GM18520 (cell line): ENCODE results near the gene TOM1L2.
"Not testable (repeated sequence)": the region's sequence is repeated elsewhere in the genome, so short reads cannot be mapped to it uniquely, and the experiment has no call there.

ENCODE experiments used
- ATAC-seq: cut with Tn5 transposase; IDR thresholded peaks from one replicate; pipeline ENCODE4 v1.9.1; 2021; ENCODE audit not compliant: unreplicated experiment

Gene TOM1L2

DNA sequence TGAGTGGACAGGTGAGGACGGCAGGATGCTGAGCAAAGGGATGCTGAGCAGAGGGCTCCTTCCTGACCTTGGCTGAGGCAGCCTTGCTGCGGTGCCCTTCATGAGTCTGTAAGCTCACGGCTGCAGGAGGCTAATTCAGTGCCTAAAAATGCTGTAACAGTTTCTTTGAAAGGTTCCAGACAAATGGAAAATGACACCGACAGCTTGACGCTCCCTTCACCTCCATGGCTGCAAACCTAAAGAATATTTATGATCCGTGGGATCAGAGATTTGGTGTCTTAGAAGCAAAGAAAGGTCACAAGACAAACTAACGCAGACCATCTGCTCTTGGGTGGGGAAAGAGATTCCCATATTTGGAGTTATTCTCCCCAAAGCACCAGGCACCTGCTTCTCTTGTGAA is 28.0 kb downstream of the TOM1L2 start:
- no peak for ATAC-seq

GRCh38 chr17:17943281-17943984 is 28.8 kb downstream of the TOM1L2 start:
- no peak for ATAC-seq

DNA sequence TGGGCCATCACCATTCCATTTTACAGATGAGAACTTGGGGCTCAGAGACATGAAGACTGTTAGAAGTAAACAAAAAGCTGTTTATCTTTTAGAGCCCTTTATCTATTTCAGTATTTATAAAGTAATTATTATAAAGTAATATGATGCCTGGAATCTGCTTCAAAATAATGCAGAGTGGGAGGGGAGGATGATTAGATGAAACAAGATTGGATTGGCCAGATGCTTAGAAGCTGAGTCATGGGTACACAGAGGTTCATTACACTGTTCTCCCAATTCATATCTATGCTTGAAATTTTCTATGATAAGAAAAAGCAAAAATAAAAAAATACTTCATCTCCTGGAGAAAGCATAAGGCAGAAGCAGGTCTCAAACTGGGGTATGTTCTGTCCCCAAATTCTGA is 29.4 kb downstream of the TOM1L2 start:
- no peak for ATAC-seq

GRCh38 chr17:17941015-17941414 is 31.2 kb downstream of the TOM1L2 start:
- no peak for ATAC-seq

- no peak for ATAC-seq
These were observed 31.7 kb downstream of the TOM1L2 start for GRCh38 chr17:17940441-17940911.

DNA sequence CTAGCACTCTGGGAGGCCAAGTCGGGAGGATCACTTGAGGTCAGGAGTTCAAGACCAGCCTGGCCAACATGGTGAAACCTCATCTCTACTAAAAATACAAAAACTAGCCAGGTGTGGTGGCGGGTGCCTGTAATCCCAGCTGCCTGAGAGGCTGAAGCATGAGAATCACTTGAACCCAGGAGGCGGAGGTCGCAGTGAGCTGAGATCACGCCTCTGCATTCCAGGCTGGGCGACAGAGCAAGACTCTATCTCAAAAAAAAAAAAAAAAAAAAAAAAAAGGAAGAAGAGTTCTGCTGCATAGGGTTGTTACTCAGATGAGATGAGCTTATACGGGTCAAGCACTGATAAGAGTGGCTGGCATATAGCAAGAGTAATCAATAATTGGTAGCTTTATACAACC is 32.3 kb downstream of the TOM1L2 start:
- ATAC-seq = not testable (repeated sequence)

GRCh38 chr17:17938388-17939107 is 33.7 kb downstream of the TOM1L2 start:
- no peak for ATAC-seq

- ATAC-seq = no peak
These were observed 34.2 kb downstream of the TOM1L2 start for GRCh38 chr17:17937958-17938357.

DNA sequence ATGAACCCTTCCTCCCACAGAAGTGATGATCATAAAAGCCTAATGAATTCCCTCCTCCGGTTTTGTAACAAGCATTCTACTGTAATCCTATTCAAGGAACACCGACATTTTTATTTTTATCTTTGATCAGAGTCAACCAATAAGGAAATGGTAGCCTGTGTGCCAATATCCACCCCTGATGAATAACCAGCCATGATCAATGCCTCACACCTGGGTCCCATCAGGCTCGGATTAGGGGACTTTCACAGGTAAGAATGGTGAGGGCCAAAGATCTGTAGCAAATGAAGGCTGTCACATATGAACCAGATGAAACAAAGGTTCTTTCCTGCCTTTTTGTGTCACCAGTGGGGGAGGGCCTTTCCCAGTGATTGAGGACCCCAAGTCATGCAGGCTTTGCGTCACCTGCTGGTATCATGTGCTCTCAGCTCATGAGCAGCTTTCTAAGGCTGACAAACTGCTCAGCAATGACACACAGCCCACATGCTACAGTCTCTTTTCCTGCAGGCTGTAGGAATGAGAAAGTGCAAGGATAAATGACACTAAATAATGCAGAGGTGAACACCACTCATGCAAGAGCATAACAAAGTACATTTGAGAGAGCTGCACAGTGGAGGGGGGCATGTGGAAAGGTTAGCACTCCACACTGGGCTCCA is 34.9 kb downstream of the TOM1L2 start:
- no peak for ATAC-seq

- no peak for ATAC-seq
These were observed 36.6 kb downstream of the TOM1L2 start for GRCh38 chr17:17935321-17936271.

DNA sequence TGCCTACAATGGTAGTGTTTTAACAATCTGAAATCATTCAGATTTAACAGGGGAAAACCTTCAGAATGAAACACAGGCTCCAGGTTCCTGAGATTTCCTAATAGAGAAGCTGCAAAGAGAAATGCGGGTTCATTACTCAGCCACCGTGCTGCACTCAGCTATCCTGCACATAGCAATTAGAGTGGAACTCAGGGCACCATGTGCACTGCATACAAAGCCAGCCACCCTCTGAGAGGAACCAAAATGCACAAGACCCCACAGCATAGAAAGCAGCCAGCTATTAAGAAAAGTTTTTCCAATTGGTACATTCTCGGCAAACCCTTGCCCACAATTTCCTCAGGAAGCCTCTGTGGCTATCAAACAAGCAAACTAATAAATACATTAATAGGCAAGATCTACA is 37.4 kb downstream of the TOM1L2 start:
- no peak for ATAC-seq

GRCh38 chr17:17934214-17934613 is 38.0 kb downstream of the TOM1L2 start:
- no peak for ATAC-seq

- no peak for ATAC-seq
These were observed 38.4 kb downstream of the TOM1L2 start for GRCh38 chr17:17933775-17934174.

- no peak for ATAC-seq
These were observed 41.0 kb downstream of the TOM1L2 start for GRCh38 chr17:17931159-17931558.

- no peak for ATAC-seq
These were observed 41.5 kb downstream of the TOM1L2 start for GRCh38 chr17:17930674-17931073.

GRCh38 chr17:17929655-17930380 is 42.4 kb downstream of the TOM1L2 start:
- ATAC-seq = no peak

- ATAC-seq = no peak
These were observed 43.6 kb downstream of the TOM1L2 start for GRCh38 chr17:17928398-17929287.

DNA sequence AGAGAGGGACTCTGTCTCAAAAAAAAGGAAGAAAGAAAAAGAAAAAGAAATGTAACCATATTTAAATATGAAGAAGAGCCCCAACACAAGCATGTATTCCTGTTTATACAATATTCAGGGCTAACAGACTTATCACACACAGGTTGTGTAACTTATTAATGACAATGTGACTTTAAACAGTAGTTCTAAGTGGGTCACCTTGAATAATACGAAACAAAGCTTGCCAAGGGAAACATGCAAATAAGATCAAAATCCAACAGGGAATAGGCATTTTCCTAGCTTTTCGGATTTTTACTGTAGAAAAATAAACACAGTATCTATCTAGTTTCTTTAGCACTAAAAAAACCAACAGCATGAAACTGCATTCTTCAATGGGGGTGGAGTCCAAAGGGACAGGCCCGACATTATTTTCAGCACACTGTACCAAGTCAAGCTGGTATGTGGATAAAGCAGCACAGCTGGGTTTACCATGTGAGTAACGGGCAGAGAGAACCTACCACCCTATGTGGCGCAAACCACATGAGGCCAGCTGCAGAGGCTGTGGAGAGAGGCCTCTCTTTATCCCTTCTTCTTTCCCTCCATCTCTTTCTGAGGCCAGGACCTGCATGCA is 45.3 kb downstream of the TOM1L2 start:
- ATAC-seq = no peak

DNA sequence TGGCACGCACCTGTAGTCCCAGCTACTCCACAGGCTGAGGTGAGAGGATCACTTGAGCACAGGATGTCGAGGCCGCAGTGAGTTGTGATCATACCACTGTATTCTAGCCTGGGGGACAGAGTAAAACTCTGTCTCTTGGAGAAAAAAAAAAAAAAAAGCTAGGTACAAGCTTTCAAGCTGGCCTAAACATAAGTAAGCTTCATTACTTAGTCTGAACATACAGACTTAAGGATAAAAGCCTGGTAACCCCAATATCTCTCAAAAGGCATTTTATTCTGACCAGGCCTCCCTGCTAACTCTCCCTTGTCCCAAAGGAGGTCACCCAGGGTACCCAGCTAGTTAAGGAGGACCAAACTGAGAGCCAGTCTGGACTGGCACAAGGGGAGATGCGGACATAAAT is 46.2 kb downstream of the TOM1L2 start:
- no peak for ATAC-seq
